WTC11 (cell line): ENCODE data around the gene DCUN1D5. TPM values are rescaled to one million over a fixed set of nuclear protein-coding genes. Genes with fewer than 3 reads are reported as not detected.

Experiments
- ATAC-seq: fragments of 200-7000 bp; cut with Tn5 transposase; 2 replicates; pipeline ENCODE4 v1.10.0; 2021; ENCODE audit warnings: mild to moderate bottlenecking, moderate library complexity
- CTCF ChIA-PET: fragments of 300-600 bp; sonication (Branson Sonifier 250); formaldehyde crosslinking; loops from one replicate; lab custom pipeline; 2021; ENCODE audit warnings: antibody characterized with exemption; lab: Charles Lee
- POLR2A ChIA-PET: fragments of 350-600 bp; sonication (Branson Sonifier 250); formaldehyde crosslinking; loops from one replicate; lab custom pipeline; 2021; ENCODE audit warnings: antibody characterized with exemption; lab: Charles Lee
- DNase-seq: peaks from one replicate; pipeline ENCODE4 v3.0.0; 2021; ENCODE audit warnings: low spot score
- H3K27ac Mint-ChIP-seq: 2 replicates; pipeline ENCODE4 v1.8.0; 2021; ENCODE audit warnings: mixed read lengths
- H3K27me3 Mint-ChIP-seq: 2 replicates; pipeline ENCODE4 v1.8.0; 2021; ENCODE audit warnings: low read depth, mild to moderate bottlenecking, moderate library complexity, mixed read lengths
- H3K36me3 Mint-ChIP-seq: 2 replicates; pipeline ENCODE4 v1.8.0; 2021; ENCODE audit warnings: mixed read lengths
- H3K4me1 Mint-ChIP-seq: 2 replicates; pipeline ENCODE4 v1.8.0; 2022; ENCODE audit warnings: mixed read lengths
- H3K4me3 Mint-ChIP-seq: 2 replicates; pipeline ENCODE4 v1.8.0; 2021; ENCODE audit warnings: mild to moderate bottlenecking, moderate library complexity, mixed read lengths
- H3K9me3 Mint-ChIP-seq: 2 replicates; pipeline ENCODE4 v1.8.0; 2021; ENCODE audit warnings: mixed read lengths
- CBFB ChIP-seq: sonication (generic); formaldehyde crosslinking; IDR thresholded peaks from 2 replicates; pipeline ENCODE4 v1.8.1; 2022; ENCODE audit warnings: mild to moderate bottlenecking, low read depth, missing genetic modification reagents
- CREB1 ChIP-seq: sonication (generic); formaldehyde crosslinking; IDR thresholded peaks from 2 replicates; pipeline ENCODE4 v1.8.0; 2023; ENCODE audit warnings: mild to moderate bottlenecking, missing genetic modification reagents
- E2F1 ChIP-seq: sonication (generic); formaldehyde crosslinking; IDR thresholded peaks from 2 replicates; pipeline ENCODE4 v1.8.0; 2022; ENCODE audit warnings: mild to moderate bottlenecking, missing genetic modification reagents
- E2F5 ChIP-seq: sonication (generic); formaldehyde crosslinking; IDR thresholded peaks from 2 replicates; pipeline ENCODE4 v1.8.1; 2022; ENCODE audit warnings: mild to moderate bottlenecking, moderate library complexity, missing genetic modification reagents
- STAT6 ChIP-seq: sonication (generic); formaldehyde crosslinking; conservative IDR thresholded peaks from 2 replicates; pipeline ENCODE4 v1.8.1; 2023; ENCODE audit warnings: mild to moderate bottlenecking, low read depth, missing genetic modification reagents, moderate library complexity
- ZNF416 ChIP-seq: fragments of 250-450 bp; sonication (Bioruptor Pico); IDR thresholded peaks from 2 replicates; pipeline ENCODE4 v1.9.0; 2021; ENCODE audit warnings: mild to moderate bottlenecking, inconsistent platforms
- ZNF423 ChIP-seq: fragments of 250-450 bp; sonication (Bioruptor Pico); IDR thresholded peaks from 2 replicates; pipeline ENCODE4 v2.1.2; 2022; ENCODE audit warnings: mild to moderate bottlenecking, moderate library complexity
- total RNA-seq: library from RNA; stranded (reverse); gene quantifications from 3 replicates; pipeline ENCODE4 v1.2.3, GENCODE V29; 2021
- TF ChIP-seq, protein P1 (sequence below): sonication (generic); formaldehyde crosslinking; IDR thresholded peaks from 2 replicates; pipeline ENCODE4 v1.8.0; 2022; ENCODE audit warnings: missing genetic modification reagents
- TF ChIP-seq, protein P2 (sequence below): sonication (generic); formaldehyde crosslinking; IDR thresholded peaks from 2 replicates; pipeline ENCODE4 v1.8.0; 2023; ENCODE audit warnings: mild to moderate bottlenecking, missing genetic modification reagents
- TF ChIP-seq, protein P3 (sequence below): sonication (generic); formaldehyde crosslinking; IDR thresholded peaks from 2 replicates; pipeline ENCODE4 v1.8.1; 2022; ENCODE audit warnings: low read depth, mild to moderate bottlenecking, moderate library complexity, missing genetic modification reagents, borderline replicate concordance
- TF ChIP-seq, protein P4 (sequence below): fragments of 250-450 bp; sonication (Bioruptor Pico); IDR thresholded peaks from 2 replicates; pipeline ENCODE4 v1.9.0; 2021; ENCODE audit warnings: moderate library complexity, mild to moderate bottlenecking, inconsistent platforms, borderline replicate concordance

The DCUN1D5 gene
- total RNA-seq, 1 experiment from 2014 or later = 98.2 TPM

- TF ChIP-seq E2F5 = no peak
- TF ChIP-seq, protein P1, sequence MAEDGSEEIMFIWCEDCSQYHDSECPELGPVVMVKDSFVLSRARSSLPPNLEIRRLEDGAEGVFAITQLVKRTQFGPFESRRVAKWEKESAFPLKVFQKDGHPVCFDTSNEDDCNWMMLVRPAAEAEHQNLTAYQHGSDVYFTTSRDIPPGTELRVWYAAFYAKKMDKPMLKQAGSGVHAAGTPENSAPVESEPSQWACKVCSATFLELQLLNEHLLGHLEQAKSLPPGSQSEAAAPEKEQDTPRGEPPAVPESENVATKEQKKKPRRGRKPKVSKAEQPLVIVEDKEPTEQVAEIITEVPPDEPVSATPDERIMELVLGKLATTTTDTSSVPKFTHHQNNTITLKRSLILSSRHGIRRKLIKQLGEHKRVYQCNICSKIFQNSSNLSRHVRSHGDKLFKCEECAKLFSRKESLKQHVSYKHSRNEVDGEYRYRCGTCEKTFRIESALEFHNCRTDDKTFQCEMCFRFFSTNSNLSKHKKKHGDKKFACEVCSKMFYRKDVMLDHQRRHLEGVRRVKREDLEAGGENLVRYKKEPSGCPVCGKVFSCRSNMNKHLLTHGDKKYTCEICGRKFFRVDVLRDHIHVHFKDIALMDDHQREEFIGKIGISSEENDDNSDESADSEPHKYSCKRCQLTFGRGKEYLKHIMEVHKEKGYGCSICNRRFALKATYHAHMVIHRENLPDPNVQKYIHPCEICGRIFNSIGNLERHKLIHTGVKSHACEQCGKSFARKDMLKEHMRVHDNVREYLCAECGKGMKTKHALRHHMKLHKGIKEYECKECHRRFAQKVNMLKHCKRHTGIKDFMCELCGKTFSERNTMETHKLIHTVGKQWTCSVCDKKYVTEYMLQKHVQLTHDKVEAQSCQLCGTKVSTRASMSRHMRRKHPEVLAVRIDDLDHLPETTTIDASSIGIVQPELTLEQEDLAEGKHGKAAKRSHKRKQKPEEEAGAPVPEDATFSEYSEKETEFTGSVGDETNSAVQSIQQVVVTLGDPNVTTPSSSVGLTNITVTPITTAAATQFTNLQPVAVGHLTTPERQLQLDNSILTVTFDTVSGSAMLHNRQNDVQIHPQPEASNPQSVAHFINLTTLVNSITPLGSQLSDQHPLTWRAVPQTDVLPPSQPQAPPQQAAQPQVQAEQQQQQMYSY = no peak
- TF ChIP-seq, protein P2, sequence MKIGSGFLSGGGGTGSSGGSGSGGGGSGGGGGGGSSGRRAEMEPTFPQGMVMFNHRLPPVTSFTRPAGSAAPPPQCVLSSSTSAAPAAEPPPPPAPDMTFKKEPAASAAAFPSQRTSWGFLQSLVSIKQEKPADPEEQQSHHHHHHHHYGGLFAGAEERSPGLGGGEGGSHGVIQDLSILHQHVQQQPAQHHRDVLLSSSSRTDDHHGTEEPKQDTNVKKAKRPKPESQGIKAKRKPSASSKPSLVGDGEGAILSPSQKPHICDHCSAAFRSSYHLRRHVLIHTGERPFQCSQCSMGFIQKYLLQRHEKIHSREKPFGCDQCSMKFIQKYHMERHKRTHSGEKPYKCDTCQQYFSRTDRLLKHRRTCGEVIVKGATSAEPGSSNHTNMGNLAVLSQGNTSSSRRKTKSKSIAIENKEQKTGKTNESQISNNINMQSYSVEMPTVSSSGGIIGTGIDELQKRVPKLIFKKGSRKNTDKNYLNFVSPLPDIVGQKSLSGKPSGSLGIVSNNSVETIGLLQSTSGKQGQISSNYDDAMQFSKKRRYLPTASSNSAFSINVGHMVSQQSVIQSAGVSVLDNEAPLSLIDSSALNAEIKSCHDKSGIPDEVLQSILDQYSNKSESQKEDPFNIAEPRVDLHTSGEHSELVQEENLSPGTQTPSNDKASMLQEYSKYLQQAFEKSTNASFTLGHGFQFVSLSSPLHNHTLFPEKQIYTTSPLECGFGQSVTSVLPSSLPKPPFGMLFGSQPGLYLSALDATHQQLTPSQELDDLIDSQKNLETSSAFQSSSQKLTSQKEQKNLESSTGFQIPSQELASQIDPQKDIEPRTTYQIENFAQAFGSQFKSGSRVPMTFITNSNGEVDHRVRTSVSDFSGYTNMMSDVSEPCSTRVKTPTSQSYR (CRISPR knock-in tag) = no peak
- TF ChIP-seq, protein P3, sequence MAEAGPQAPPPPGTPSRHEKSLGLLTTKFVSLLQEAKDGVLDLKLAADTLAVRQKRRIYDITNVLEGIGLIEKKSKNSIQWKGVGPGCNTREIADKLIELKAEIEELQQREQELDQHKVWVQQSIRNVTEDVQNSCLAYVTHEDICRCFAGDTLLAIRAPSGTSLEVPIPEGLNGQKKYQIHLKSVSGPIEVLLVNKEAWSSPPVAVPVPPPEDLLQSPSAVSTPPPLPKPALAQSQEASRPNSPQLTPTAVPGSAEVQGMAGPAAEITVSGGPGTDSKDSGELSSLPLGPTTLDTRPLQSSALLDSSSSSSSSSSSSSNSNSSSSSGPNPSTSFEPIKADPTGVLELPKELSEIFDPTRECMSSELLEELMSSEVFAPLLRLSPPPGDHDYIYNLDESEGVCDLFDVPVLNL (CRISPR knock-in tag) = no peak
- TF ChIP-seq ZNF416 = no peak
- TF ChIP-seq, protein P4, sequence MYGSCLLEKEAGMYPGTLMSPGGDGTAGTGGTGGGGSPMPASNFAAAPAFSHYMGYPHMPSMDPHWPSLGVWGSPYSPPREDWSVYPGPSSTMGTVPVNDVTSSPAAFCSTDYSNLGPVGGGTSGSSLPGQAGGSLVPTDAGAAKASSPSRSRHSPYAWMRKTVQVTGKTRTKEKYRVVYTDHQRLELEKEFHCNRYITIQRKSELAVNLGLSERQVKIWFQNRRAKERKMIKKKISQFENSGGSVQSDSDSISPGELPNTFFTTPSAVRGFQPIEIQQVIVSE (CRISPR knock-in tag) = no peak
- no peak for TF ChIP-seq E2F1 (CRISPR knock-in tag)
- no peak for TF ChIP-seq CBFB (CRISPR knock-in tag)
- no peak for TF ChIP-seq STAT6 (CRISPR knock-in tag)
- no peak for TF ChIP-seq ZNF423 (CRISPR knock-in tag)
- no peak for TF ChIP-seq CREB1 (CRISPR knock-in tag)
- Mint-ChIP-seq H3K4me3 (no peak overlapping the region), H3K36me3 (no peaks in the 10 kb centered on the region), H3K9me3 (no peaks in the 10 kb centered on the region), H3K27me3 (no peaks in the 10 kb centered on the region), H3K4me1 (no peaks in the 10 kb centered on the region), H3K27ac (no peak overlapping the region)
- ATAC-seq = no peak
- POLR2A ChIA-PET = no interaction called here
- CTCF ChIA-PET = no interaction called here
- no peak for DNase-seq
Observed at GRCh38 chr11:103043826-103044678, 47.9 kb downstream of the DCUN1D5 start.
